Activated CD4-positive, alpha-beta T cell treated with anti-CD3 and anti-CD28 coated beads for 48 hours (primary cell): ENCODE measurements around the gene CADM2.

Source experiments
- DNase-seq: peaks from one replicate; pipeline ENCODE4 v3.0.0-alpha.2; 2020

The CADM2 gene

GRCh38 chr3:85576697-85577200 lies 618.0 kb downstream of the CADM2 start:
- DNase-seq: no peak

- DNase-seq: no peak
These were observed 626.1 kb downstream of the CADM2 start for GRCh38 chr3:85584779-85585356.

- no peak for DNase-seq
These were observed 627.2 kb downstream of the CADM2 start for GRCh38 chr3:85586018-85586417.

- no peak for DNase-seq
These were observed 630.4 kb downstream of the CADM2 start for GRCh38 chr3:85589145-85589544.

GRCh38 chr3:85591451-85591850 lies 632.7 kb downstream of the CADM2 start:
- DNase-seq: no peak

- DNase-seq: no peak
These were observed 633.5 kb downstream of the CADM2 start for GRCh38 chr3:85592256-85592655.

- no peak for DNase-seq
These were observed 635.9 kb downstream of the CADM2 start for GRCh38 chr3:85594676-85595075.

- no peak for DNase-seq
These were observed 644.6 kb downstream of the CADM2 start for GRCh38 chr3:85603378-85603777.

GRCh38 chr3:85604641-85605040 lies 645.9 kb downstream of the CADM2 start:
- no peak for DNase-seq

- no peak for DNase-seq
These were observed 646.3 kb downstream of the CADM2 start for GRCh38 chr3:85605066-85605465.

GRCh38 chr3:85626662-85627061 lies 667.9 kb downstream of the CADM2 start:
- no peak for DNase-seq

GRCh38 chr3:85627932-85628331 lies 669.1 kb downstream of the CADM2 start:
- DNase-seq: no peak

GRCh38 chr3:85631070-85631469 lies 672.3 kb downstream of the CADM2 start:
- DNase-seq: no peak

- no peak for DNase-seq
These were observed 674.1 kb downstream of the CADM2 start for GRCh38 chr3:85632921-85633320.

- DNase-seq: no peak
These were observed 693.6 kb downstream of the CADM2 start for GRCh38 chr3:85652360-85652759.

GRCh38 chr3:85660451-85660850 lies 701.7 kb downstream of the CADM2 start:
- DNase-seq: no peak

- no peak for DNase-seq
These were observed 703.7 kb downstream of the CADM2 start for GRCh38 chr3:85662462-85662861.

- DNase-seq: no peak
These were observed 709.0 kb downstream of the CADM2 start for GRCh38 chr3:85667744-85668143.

GRCh38 chr3:85670634-85671205 lies 711.9 kb downstream of the CADM2 start:
- DNase-seq: no peak

GRCh38 chr3:85672761-85673160 lies 714.0 kb downstream of the CADM2 start:
- no peak for DNase-seq

- DNase-seq: no peak
These were observed 719.9 kb downstream of the CADM2 start for GRCh38 chr3:85678713-85679112.

GRCh38 chr3:85681906-85682305 lies 723.1 kb downstream of the CADM2 start:
- no peak for DNase-seq

GRCh38 chr3:85691196-85691595 lies 732.4 kb downstream of the CADM2 start:
- no peak for DNase-seq

- DNase-seq: no peak
These were observed 738.4 kb downstream of the CADM2 start for GRCh38 chr3:85697156-85697555.

- DNase-seq: no peak
These were observed 747.3 kb downstream of the CADM2 start for GRCh38 chr3:85706130-85706529.
